GM12865 (cell line): ENCODE results near the gene RALGPS1.

Experiments used
- DNase-seq: peaks from one replicate; pipeline ENCODE4 v3.0.0; 2010; ENCODE audit warnings: low read depth
- H3K4me3 ChIP-seq: 2 replicates; pipeline ENCODE4 v1.5.1; 2011; ENCODE audit warnings: mild to moderate bottlenecking, low read depth, low read length, control low read depth
- CTCF ChIP-seq: IDR thresholded peaks from 2 replicates; pipeline ENCODE4 v1.5.1; 2011; ENCODE audit warnings: low read length, control low read depth, low read depth, inconsistent platforms; ENCODE audit not compliant: insufficient read depth; ENCODE audit errors: missing control alignments

Gene RALGPS1

GRCh38 chr9:127091526-127091925 lies 176.9 kb downstream of the RALGPS1 start:
- H3K4me3 ChIP-seq = no peak overlapping the region
- TF ChIP-seq CTCF = no peak
- DNase-seq = no peak

GRCh38 chr9:127092041-127092608 lies 177.5 kb downstream of the RALGPS1 start:
- no peak for TF ChIP-seq CTCF
- DNase-seq = peak; percentile 29
- H3K4me3 ChIP-seq = no peak overlapping the region

- no peak for DNase-seq
- no peak overlapping the region for H3K4me3 ChIP-seq
- no peak for TF ChIP-seq CTCF
These were observed 178.9 kb downstream of the RALGPS1 start for GRCh38 chr9:127093319-127094020.

GRCh38 chr9:127095411-127095810 lies 180.8 kb downstream of the RALGPS1 start:
- DNase-seq = no peak
- H3K4me3 ChIP-seq = no peak overlapping the region
- TF ChIP-seq CTCF = no peak

GRCh38 chr9:127096208-127096607 lies 181.6 kb downstream of the RALGPS1 start:
- H3K4me3 ChIP-seq = no peak overlapping the region
- no peak for DNase-seq
- TF ChIP-seq CTCF = no peak

GRCh38 chr9:127097683-127098082 lies 183.1 kb downstream of the RALGPS1 start:
- TF ChIP-seq CTCF = no peak
- no peak for DNase-seq
- H3K4me3 ChIP-seq = no peak overlapping the region

GRCh38 chr9:127098916-127099553 lies 184.5 kb downstream of the RALGPS1 start:
- H3K4me3 ChIP-seq = no peak overlapping the region
- no peak for TF ChIP-seq CTCF
- no peak for DNase-seq
